Mammary epithelial cell (primary cell): Measurements from ENCODE around the gene NKIRAS1.
A peak's percentile ranks its signal among the peaks of the same experiment; 100 is the strongest.

ENCODE experiments used
- CTCF ChIP-seq, 2 donors: IDR thresholded peaks in 1 of 2; conservative IDR thresholded peaks in 1 of 2; 2 replicates each; pipeline ENCODE4 v1.5.1; 2011 to 2012; ENCODE audit warnings: inconsistent platforms in 2 of 2, low read length in 2 of 2, mild to moderate bottlenecking in 2 of 2, control low read depth in 1 of 2, low read depth in 1 of 2; ENCODE audit not compliant: insufficient read depth in 1 of 2; ENCODE audit errors: extremely low read depth in 1 of 2
- EZH2 ChIP-seq: IDR thresholded peaks from 2 replicates; pipeline ENCODE4 v1.6.1; 2012; ENCODE audit warnings: low read length, inconsistent platforms, borderline replicate concordance

- TF ChIP-seq CTCF (conservative IDR thresholded peaks at IDR 0.05 in 1 of 2, IDR thresholded peaks at IDR 0.05 in 1 of 2; ENCODE audit: extremely low read depth in 1 of 2, insufficient read depth in 1 of 2, low read depth in 1 of 2, low read length in 2 of 2) (peak in 1 of 2 donors; percentile 55), EZH2 (no peak)
Measured at GRCh38 chr3:23916886-23917678, at the start of gene NKIRAS1, which contains the start of gene RPL15.
